HepG2 (cell line): ENCODE data around the gene ADAMTS12. TPM values are rescaled to one million over a fixed set of nuclear protein-coding genes. Genes with fewer than 3 reads are reported as not detected.

Experiments used
- ATAC-seq: fragments of 200-7000 bp; cut with Tn5 transposase; 3 replicates; pipeline ENCODE4 v1.9.1; 2020; ENCODE audit warnings: mild to moderate bottlenecking, moderate library complexity
- BruUV-seq: library from RNA; stranded (reverse); fragments of 400-500 nt; replicated peaks from 2 replicates; lab custom pipeline; 2021; lab: Mats Ljungman, UMichigan
- CTCF ChIA-PET: fragments of 300-600 bp; formaldehyde crosslinking; extraction: SDS; loops from one replicate; lab custom pipeline; 2021; ENCODE audit warnings: low total read pairs, inconsistent platforms, low intra/inter-chr PET ratio; lab: Yijun Ruan, JAX
- POLR2A ChIA-PET: fragments of 350-600 bp; sonication (Branson Sonifier 250); formaldehyde crosslinking; loops from one replicate; lab custom pipeline; 2020; ENCODE audit warnings: antibody characterized with exemption, inconsistent platforms; lab: Yijun Ruan, JAX
- DNase-seq: peaks from one replicate; pipeline ENCODE4 v3.0.0-alpha.2; 2015; ENCODE audit warnings: low spot score
- FAIRE-seq: peaks from 3 replicates; lab custom pipeline; 2011; peaks lifted over from hg19 to GRCh38; lab: Jason Lieb, UNC
- H2AFZ ChIP-seq: one replicate; pipeline ENCODE4 v1.6.1; 2011; ENCODE audit warnings: low read length, inconsistent platforms
- H3K27ac ChIP-seq: fragments of 300-600 bp; 3 replicates; pipeline ENCODE4 v1.8.0; 2011; ENCODE audit warnings: mixed run types, mild to moderate bottlenecking, mixed read lengths, low read length, inconsistent platforms; ENCODE audit not compliant: insufficient read depth; ENCODE audit errors: extremely low read length
- H3K27me3 ChIP-seq, 2 experiments: fragments of 200-600 bp in 1 of 2; 2 replicates in 1 of 2; 3 replicates in 1 of 2; pipeline versions ENCODE4 v1.6.0 to v1.8.0; 2011; ENCODE audit warnings: low read length in 2 of 2, mild to moderate bottlenecking in 2 of 2, moderate library complexity in 2 of 2, inconsistent platforms in 1 of 2; ENCODE audit not compliant: insufficient read depth in 2 of 2, control insufficient read depth in 1 of 2
- H3K36me3 ChIP-seq, 2 experiments: fragments of 200-600 bp in 1 of 2; replicated peaks in 1 of 2; 2 replicates in 1 of 2; 3 replicates in 1 of 2; pipeline versions ENCODE4 v1.5.1 to v1.8.0; 2011; ENCODE audit warnings: low read length in 2 of 2, inconsistent platforms in 1 of 2; ENCODE audit not compliant: insufficient read depth in 2 of 2, control insufficient read depth in 1 of 2
- H3K4me1 ChIP-seq: 2 replicates; pipeline ENCODE4 v1.5.1; 2012; ENCODE audit warnings: low read length, inconsistent platforms; ENCODE audit not compliant: insufficient read depth
- H3K4me2 ChIP-seq: 2 replicates; pipeline ENCODE4 v1.6.0; 2011; ENCODE audit warnings: low read depth, low read length, inconsistent platforms
- H3K4me3 ChIP-seq, 3 experiments: fragments of 200-600 bp in 1 of 3; sonication (generic), shearing (Covaris generic) in 1 of 3; replicated peaks in 1 of 3; 2 replicates each; pipeline ENCODE4 v1.5.1; 2011 to 2016; ENCODE audit warnings: low read length in 3 of 3, inconsistent platforms in 2 of 3, low read depth in 2 of 3, mild to moderate bottlenecking in 2 of 3, control low read depth in 1 of 3, mixed read lengths in 1 of 3; ENCODE audit not compliant: insufficient read depth in 1 of 3
- H3K79me2 ChIP-seq: one replicate; pipeline ENCODE4 v1.6.1; 2011; ENCODE audit warnings: low read length, inconsistent platforms; ENCODE audit not compliant: insufficient read depth
- H3K9ac ChIP-seq: 2 replicates; pipeline ENCODE4 v1.6.0; 2011; ENCODE audit warnings: mild to moderate bottlenecking, low read depth, low read length, inconsistent platforms; ENCODE audit not compliant: insufficient read depth
- H3K9me3 ChIP-seq: 2 replicates; pipeline ENCODE4 v1.5.1; 2012; ENCODE audit warnings: mild to moderate bottlenecking, low read length
- H4K20me1 ChIP-seq: 2 replicates; pipeline ENCODE4 v1.6.0; 2011; ENCODE audit warnings: inconsistent platforms, mild to moderate bottlenecking, low read length, moderate library complexity; ENCODE audit not compliant: insufficient read depth
- AKNA ChIP-seq: sonication (generic); formaldehyde crosslinking; IDR thresholded peaks from 2 replicates; pipeline ENCODE4 v1.4.0; 2020; ENCODE audit warnings: missing genetic modification reagents, borderline replicate concordance
- CSRNP1 ChIP-seq: sonication (generic); formaldehyde crosslinking; IDR thresholded peaks from 2 replicates; pipeline ENCODE4 v1.8.1; 2023; ENCODE audit warnings: mild to moderate bottlenecking, missing genetic modification reagents
- DNMT3B ChIP-seq: conservative IDR thresholded peaks from 2 replicates; pipeline ENCODE4 v1.6.1; 2016; ENCODE audit warnings: missing biosample characterization, control low read depth
- FOXA1 ChIP-seq, 2 experiments: fragments of 450-650 bp in 1 of 2; sonication (generic) in 1 of 2; formaldehyde crosslinking in 1 of 2; IDR thresholded peaks; 2 replicates each; pipeline versions ENCODE4 v1.4.0 to v1.6.1; 2016 to 2020; ENCODE audit warnings: missing genetic modification reagents in 1 of 2
- HMGXB4 ChIP-seq, 2 experiments: sonication (generic) in 1 of 2; formaldehyde crosslinking in 1 of 2; IDR thresholded peaks; 2 replicates each; pipeline versions ENCODE4 v1.4.0 to v1.6.1; 2018 to 2020; ENCODE audit warnings: missing genetic modification reagents in 2 of 2, borderline replicate concordance in 1 of 2, low read depth in 1 of 2, mild to moderate bottlenecking in 1 of 2, missing biosample characterization in 1 of 2
- KDM5A ChIP-seq: fragments of 200-600 bp; sonication (generic); IDR thresholded peaks from 2 replicates; pipeline ENCODE4 v1.7.0; 2018; ENCODE audit warnings: antibody characterized with exemption, mild to moderate bottlenecking, low read length, borderline replicate concordance
- SOX5 ChIP-seq: IDR thresholded peaks from 2 replicates; pipeline ENCODE4 v1.6.1; 2016; ENCODE audit warnings: borderline replicate concordance
- ZNF770 ChIP-seq: sonication (generic); formaldehyde crosslinking; IDR thresholded peaks from 2 replicates; pipeline ENCODE4 v1.5.0; 2020; ENCODE audit warnings: mild to moderate bottlenecking, missing genetic modification reagents
- WGBS: methylation state at CpG from one replicate; pipeline ENCODE4 v1.1.6; 2017; ENCODE audit warnings: low lambda C conversion rate; 5-methylcytosine and 5-hydroxymethylcytosine counted together
- in situ Hi-C: cut with HindIII; loops from 2 replicates; pipeline ENCODE4 v1.10.0; 2017; ENCODE audit warnings: low pct_unique_long_range_greater_than_20kb; ENCODE audit not compliant: extremely low pct_ligation_motif_present
- intact Hi-C: fragments of 100-400 bp; cut with micrococcal nuclease; formaldehyde crosslinking; loops from one replicate; pipeline ENCODE4 v1.10.0; 2022; ENCODE audit not compliant: unreplicated experiment
- polyA plus RNA-seq, 8 experiments: library from polyadenylated mRNA; depleted of rRNA in 3 of 8; stranded (reverse) in 7 of 8; unstranded in 1 of 8; fragments of >200 nt; fragmentation: Illumina TruSeq in 4 of 8; extraction: Trizol in 4 of 8; gene quantifications; 2 replicates each; pipeline versions ENCODE4 v1.2.1 to v1.2.3, GENCODE V29; 2011 to 2016; ENCODE audit warnings: low read depth in 4 of 8, missing spikeins in 1 of 8, mixed read lengths in 1 of 8; ENCODE audit not compliant: insufficient read depth in 1 of 8
- total RNA-seq, 5 experiments: library from RNA; depleted of rRNA; stranded (reverse); fragments of >200 nt; fragmentation: Illumina TruSeq; extraction: Trizol; gene quantifications; 2 replicates each; pipeline ENCODE4 v1.2.3, GENCODE V29; 2016; ENCODE audit warnings: low read depth in 1 of 5

Gene ADAMTS12
- total and polyA plus RNA-seq, 2 of the 13 experiments (the other 11 are each of a cell fraction or from before 2014, with no cell fraction given): 0.03 TPM; not detected in 1

GRCh38 chr5:33539212-33539611, 352.6 kb downstream of the ADAMTS12 start:
- DNase-seq (no peak), ATAC-seq (no peak), FAIRE-seq (no peak)
- in situ Hi-C loops: no loop called here
- H3K36me3 ChIP-seq: no peaks in the 10 kb centered on the region
- no TSS peak for BruUV-seq
- H3K27me3 ChIP-seq: no peaks in the 10 kb centered on the region
- ChIA-PET CTCF (no interaction called here), POLR2A (no interaction called here)
- no peak overlapping the region for H3K4me3 ChIP-seq
- TF ChIP-seq DNMT3B (CRISPR knock-in tag): no peak
- TF ChIP-seq SOX5: no peak
- no peak for TF ChIP-seq ZNF770 (CRISPR knock-in tag)
- TF ChIP-seq HMGXB4 (CRISPR knock-in tag; IDR thresholded peaks at IDR 0.05; ENCODE audit: borderline replicate concordance in 1 of 2, low read depth in 1 of 2): no peak
- no peak for TF ChIP-seq FOXA1 (IDR thresholded peaks at IDR 0.05)
- no peak for TF ChIP-seq FOXA1 (CRISPR knock-in tag; IDR thresholded peaks at IDR 0.05)
- TF ChIP-seq AKNA: no peak
- TF ChIP-seq CSRNP1 (CRISPR knock-in tag): no peak
- no peak for TF ChIP-seq KDM5A
- no peak overlapping the region for H3K27ac ChIP-seq
- H4K20me1 ChIP-seq: no peaks in the 10 kb centered on the region
- no peak overlapping the region for H3K4me2 ChIP-seq
- WGBS: 0% methylated on average over 1 of the region's 1 CpG
- no peaks in the 10 kb centered on the region for H3K79me2 ChIP-seq
- intact Hi-C loops: no loop called here
- no peak overlapping the region for H3K9ac ChIP-seq
- no peaks in the 10 kb centered on the region for H3K9me3 ChIP-seq
- H2AFZ ChIP-seq: no peak overlapping the region
- H3K4me1 ChIP-seq: no peaks in the 10 kb centered on the region
